Neural progenitor cell (in vitro differentiated cells): ENCODE data around the gene TXK.

Source experiments
- CTCF ChIP-seq: fragments of 200-600 bp; sonication (generic); IDR thresholded peaks from 2 replicates; pipeline ENCODE4 v1.5.1; 2017; ENCODE audit warnings: antibody characterized with exemption, mild to moderate bottlenecking
- EZH2 ChIP-seq: fragments of 200-600 bp; sonication (generic); IDR thresholded peaks from 2 replicates; pipeline ENCODE4 v1.6.1; 2017; ENCODE audit warnings: antibody characterized with exemption, mild to moderate bottlenecking, moderate library complexity

DNA sequence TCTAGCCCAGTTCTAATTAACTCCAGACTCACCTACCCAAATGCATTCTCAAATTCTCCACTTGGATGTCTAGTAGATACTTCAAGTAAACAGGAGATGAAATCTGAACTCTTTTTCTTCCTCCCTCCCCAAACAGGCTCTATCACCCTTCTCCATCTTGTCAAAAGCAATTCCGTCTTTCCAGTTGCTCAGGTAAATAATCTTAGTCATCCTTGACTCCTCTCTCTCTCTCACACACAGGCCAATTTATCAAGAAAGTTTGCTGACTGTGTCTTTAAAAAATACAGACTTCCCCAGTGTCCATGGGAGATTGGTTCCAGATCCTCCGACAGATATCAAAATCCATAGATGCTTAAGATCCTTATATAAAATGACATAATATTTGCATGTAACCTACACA, 12.9 kb downstream of the TXK start:
- no peak for TF ChIP-seq CTCF
- TF ChIP-seq EZH2: no peak
